ENCODE results near the gene GZMM.

- no peak for TF ChIP-seq CTCF (IDR thresholded peaks at IDR 0.05)
- TF ChIP-seq POLR2A (IDR thresholded peaks at IDR 0.05), result no peak
Measured at GRCh38 chr19:517721-518597, 25.9 kb upstream of the GZMM start.

Measured in Peyer's patch (tissue), 4 donors.